ENCODE data around the gene GCKR.

The GCKR gene

DNA sequence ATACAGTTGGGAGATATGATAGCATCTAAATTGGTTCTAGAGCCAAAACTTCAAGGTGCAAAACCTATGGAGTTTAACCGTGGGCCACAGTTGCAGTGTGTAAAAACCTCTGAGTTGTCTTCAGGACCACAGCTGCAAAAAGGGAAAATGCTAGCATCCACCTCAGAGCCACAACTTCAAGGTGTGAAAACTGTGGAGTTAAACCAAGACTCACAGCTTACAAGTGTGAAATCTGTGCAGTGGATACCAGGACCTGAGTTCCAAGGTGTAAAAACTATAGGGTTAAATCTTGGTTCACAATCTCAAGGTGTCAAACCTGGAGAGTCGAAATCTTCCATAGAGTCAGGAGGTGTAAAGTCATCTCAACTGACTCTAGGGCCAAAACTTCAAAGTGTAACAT is 75.8 kb downstream of the GCKR start:
- Mint-ChIP-seq H3K27ac (no peak overlapping the region), H3K4me1 (no peaks in the 10 kb centered on the region), H3K4me3 (no peak overlapping the region), H3K36me3 (no peaks in the 10 kb centered on the region), H3K27me3 (peaks cover 77% of the 10 kb centered on the region), H3K9me3 (peaks cover 2% of the 10 kb centered on the region)
- no peak for DNase-seq
- CTCF ChIA-PET: no interaction called here

DNA sequence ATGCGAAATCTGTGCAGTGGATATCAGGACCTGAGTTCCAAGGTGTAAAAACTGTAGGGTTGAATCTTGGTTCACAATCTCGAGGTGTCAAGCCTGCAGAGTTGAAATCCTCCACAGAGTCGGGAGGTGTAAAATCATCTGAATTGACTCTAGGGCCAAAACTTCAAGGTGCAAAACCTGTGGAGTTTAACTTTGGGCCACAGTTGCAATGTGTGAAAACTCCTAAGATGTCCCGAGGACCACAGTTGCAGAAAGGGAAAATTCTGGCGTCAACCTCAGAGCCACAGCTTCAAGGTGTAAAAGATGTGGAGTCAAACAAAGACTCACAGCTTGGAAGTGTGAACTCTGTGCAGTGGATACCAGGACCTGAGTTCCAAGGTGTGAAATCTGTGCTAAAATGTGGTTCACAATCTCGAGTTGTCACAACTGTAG is 76.4 kb downstream of the GCKR start:
- CTCF ChIA-PET: no interaction called here
- peaks cover 82% of the 10 kb centered on the region for H3K27me3 Mint-ChIP-seq
- H3K36me3 Mint-ChIP-seq: no peaks in the 10 kb centered on the region
- H3K4me3 Mint-ChIP-seq: no peak overlapping the region
- no peak for DNase-seq
- H3K9me3 Mint-ChIP-seq: peaks cover 2% of the 10 kb centered on the region
- H3K4me1 Mint-ChIP-seq: no peaks in the 10 kb centered on the region
- no peak overlapping the region for H3K27ac Mint-ChIP-seq

All from activated naive CD4-positive, alpha-beta T cell treated with anti-CD3 and anti-CD28 coated beads, Interleukin-2, amount 10 ng/mL, durations not matched to agents 7 days and 5 days (primary cell).